ENCODE data around the gene DLGAP4.

The DLGAP4 gene

DNA sequence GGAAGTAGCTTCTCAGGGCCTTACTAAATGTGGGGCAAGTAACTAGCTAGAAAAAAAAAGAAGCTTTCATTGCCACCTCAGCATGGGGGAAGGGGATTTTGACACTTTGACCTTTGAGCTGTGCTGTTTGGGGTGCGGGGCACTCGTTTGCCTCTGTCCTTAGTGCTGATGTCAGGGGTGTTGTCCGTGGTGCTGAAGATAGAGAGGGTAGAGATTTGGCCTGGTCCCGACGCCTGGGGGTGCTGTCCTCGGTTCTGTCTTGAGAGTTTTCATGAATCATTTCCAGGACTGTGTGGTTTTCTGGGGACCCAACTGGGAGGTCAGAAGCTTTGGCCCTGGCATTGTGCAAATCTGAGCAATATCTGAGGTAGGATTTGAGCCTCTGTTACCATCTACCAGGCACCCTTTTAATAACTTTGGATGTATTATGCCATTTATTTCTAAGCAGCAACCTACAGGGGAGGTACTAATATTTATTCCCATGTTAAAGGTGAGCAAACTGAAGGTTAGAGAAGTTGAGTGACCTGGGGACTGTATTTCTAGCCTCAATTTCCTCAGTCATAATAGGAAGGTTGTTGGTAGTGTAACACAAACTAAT lies 78.0 kb downstream of the DLGAP4 start:
- Histone ChIP-seq H3K4me3 (replicated peaks; ENCODE audit: insufficient read depth, low read length) (no peak overlapping the region), H3K27me3 (ENCODE audit: insufficient read depth, poor library complexity, severe bottlenecking) (no peaks in the 10 kb centered on the region), H3K27ac (replicated peaks) (no peak overlapping the region)
- TF ChIP-seq, protein P1, sequence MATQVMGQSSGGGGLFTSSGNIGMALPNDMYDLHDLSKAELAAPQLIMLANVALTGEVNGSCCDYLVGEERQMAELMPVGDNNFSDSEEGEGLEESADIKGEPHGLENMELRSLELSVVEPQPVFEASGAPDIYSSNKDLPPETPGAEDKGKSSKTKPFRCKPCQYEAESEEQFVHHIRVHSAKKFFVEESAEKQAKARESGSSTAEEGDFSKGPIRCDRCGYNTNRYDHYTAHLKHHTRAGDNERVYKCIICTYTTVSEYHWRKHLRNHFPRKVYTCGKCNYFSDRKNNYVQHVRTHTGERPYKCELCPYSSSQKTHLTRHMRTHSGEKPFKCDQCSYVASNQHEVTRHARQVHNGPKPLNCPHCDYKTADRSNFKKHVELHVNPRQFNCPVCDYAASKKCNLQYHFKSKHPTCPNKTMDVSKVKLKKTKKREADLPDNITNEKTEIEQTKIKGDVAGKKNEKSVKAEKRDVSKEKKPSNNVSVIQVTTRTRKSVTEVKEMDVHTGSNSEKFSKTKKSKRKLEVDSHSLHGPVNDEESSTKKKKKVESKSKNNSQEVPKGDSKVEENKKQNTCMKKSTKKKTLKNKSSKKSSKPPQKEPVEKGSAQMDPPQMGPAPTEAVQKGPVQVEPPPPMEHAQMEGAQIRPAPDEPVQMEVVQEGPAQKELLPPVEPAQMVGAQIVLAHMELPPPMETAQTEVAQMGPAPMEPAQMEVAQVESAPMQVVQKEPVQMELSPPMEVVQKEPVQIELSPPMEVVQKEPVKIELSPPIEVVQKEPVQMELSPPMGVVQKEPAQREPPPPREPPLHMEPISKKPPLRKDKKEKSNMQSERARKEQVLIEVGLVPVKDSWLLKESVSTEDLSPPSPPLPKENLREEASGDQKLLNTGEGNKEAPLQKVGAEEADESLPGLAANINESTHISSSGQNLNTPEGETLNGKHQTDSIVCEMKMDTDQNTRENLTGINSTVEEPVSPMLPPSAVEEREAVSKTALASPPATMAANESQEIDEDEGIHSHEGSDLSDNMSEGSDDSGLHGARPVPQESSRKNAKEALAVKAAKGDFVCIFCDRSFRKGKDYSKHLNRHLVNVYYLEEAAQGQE (IDR thresholded peaks at IDR 0.05; ENCODE audit: insufficient replicate concordance, low read depth) = peak; percentile 100
- TF ChIP-seq, protein P2, sequence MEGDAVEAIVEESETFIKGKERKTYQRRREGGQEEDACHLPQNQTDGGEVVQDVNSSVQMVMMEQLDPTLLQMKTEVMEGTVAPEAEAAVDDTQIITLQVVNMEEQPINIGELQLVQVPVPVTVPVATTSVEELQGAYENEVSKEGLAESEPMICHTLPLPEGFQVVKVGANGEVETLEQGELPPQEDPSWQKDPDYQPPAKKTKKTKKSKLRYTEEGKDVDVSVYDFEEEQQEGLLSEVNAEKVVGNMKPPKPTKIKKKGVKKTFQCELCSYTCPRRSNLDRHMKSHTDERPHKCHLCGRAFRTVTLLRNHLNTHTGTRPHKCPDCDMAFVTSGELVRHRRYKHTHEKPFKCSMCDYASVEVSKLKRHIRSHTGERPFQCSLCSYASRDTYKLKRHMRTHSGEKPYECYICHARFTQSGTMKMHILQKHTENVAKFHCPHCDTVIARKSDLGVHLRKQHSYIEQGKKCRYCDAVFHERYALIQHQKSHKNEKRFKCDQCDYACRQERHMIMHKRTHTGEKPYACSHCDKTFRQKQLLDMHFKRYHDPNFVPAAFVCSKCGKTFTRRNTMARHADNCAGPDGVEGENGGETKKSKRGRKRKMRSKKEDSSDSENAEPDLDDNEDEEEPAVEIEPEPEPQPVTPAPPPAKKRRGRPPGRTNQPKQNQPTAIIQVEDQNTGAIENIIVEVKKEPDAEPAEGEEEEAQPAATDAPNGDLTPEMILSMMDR (IDR thresholded peaks at IDR 0.05; ENCODE audit: insufficient read depth, low read length) = no peak
- TF ChIP-seq GABPA (IDR thresholded peaks at IDR 0.05; ENCODE audit: low read depth) (no peak), SPI1 (IDR thresholded peaks at IDR 0.05; ENCODE audit: borderline replicate concordance, low read depth) (no peak), POLR2AphosphoS5 (IDR thresholded peaks at IDR 0.05; ENCODE audit: low read depth) (no peak)
- DNase-seq (ENCODE audit: low read depth in 1 of 2, low spot score in 1 of 2) = peak; percentile 26 to 38

DNA sequence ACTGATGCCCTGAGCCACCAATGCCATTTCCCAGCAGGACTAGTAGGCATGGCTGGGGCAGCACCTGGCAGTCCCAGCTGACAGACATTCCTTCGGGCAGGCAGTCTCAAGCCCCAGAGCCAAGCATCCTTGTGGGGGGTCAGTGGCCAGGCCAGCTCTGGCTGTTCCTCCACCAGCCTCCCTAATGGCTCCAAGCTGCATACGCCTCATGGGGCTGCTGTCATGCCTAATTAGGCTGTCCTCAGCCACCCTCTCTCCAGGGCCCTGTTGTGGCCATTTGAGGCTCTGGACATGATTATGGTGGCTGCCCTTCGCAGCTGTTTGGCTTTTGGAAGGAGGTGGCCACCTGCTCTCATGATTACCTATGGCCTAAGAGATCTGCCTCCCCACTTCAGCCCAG lies 79.4 kb downstream of the DLGAP4 start:
- no peak for DNase-seq (ENCODE audit: low read depth in 1 of 2, low spot score in 1 of 2)
- Histone ChIP-seq H3K27ac (replicated peaks) (no peak overlapping the region), H3K27me3 (ENCODE audit: insufficient read depth, poor library complexity, severe bottlenecking) (no peaks in the 10 kb centered on the region), H3K4me3 (replicated peaks; ENCODE audit: insufficient read depth, low read length) (no peak overlapping the region)
- TF ChIP-seq SPI1 (IDR thresholded peaks at IDR 0.05; ENCODE audit: borderline replicate concordance, low read depth) = no peak
- TF ChIP-seq GABPA (IDR thresholded peaks at IDR 0.05; ENCODE audit: low read depth) = no peak
- TF ChIP-seq POLR2AphosphoS5 (IDR thresholded peaks at IDR 0.05; ENCODE audit: low read depth) = no peak
- TF ChIP-seq, protein P1 (IDR thresholded peaks at IDR 0.05; ENCODE audit: insufficient replicate concordance, low read depth) = no peak
- TF ChIP-seq, protein P2 (IDR thresholded peaks at IDR 0.05; ENCODE audit: insufficient read depth, low read length) = no peak

DNA sequence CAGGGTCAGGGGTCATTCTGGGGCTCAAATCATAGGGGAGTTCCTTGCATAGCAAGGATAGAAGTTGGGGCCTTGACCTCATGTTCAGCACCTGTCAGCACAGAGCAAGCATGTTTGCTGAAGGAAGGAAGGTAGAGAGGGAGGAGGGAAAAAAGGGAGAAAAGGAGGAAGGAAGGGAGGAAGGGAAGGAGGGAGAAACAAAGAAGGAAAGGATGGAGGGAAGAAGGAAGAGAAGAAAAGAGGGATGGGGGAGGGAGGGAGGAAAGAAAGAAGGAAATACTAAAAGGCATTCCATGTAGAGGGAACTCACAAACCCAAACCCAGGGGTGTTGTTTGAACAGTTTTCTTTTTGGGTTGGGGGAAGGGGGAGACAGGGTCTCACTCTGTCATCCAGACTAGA lies 80.1 kb downstream of the DLGAP4 start:
- TF ChIP-seq, protein P1 (IDR thresholded peaks at IDR 0.05; ENCODE audit: insufficient replicate concordance, low read depth) = no peak
- TF ChIP-seq, protein P2 (IDR thresholded peaks at IDR 0.05; ENCODE audit: insufficient read depth, low read length) = no peak
- TF ChIP-seq POLR2AphosphoS5 (IDR thresholded peaks at IDR 0.05; ENCODE audit: low read depth) (no peak), GABPA (IDR thresholded peaks at IDR 0.05; ENCODE audit: low read depth) (no peak), SPI1 (IDR thresholded peaks at IDR 0.05; ENCODE audit: borderline replicate concordance, low read depth) (no peak)
- Histone ChIP-seq H3K4me3 (replicated peaks; ENCODE audit: insufficient read depth, low read length) (no peak overlapping the region), H3K27ac (replicated peaks) (no peak overlapping the region), H3K27me3 (ENCODE audit: insufficient read depth, poor library complexity, severe bottlenecking) (no peaks in the 10 kb centered on the region)
- DNase-seq (ENCODE audit: low read depth in 1 of 2, low spot score in 1 of 2) = no peak
